Right lobe of liver (tissue), 6 donors: ENCODE measurements around the gene PRIMPOL. TPM values are rescaled to one million over a fixed set of nuclear protein-coding genes. Genes with fewer than 3 reads are reported as not detected.
"Not testable (repeated sequence)": the region's sequence is repeated elsewhere in the genome, so short reads cannot be mapped to it uniquely, and the experiment has no call there.

Experiments
- ATAC-seq, 4 donors: fragments of 200-7000 bp; cut with Tn5 transposase; one replicate each; pipeline ENCODE4 v1.9.1; 2020; ENCODE audit warnings: mild to moderate bottlenecking in 4 of 4, moderate library complexity in 4 of 4
- DNase-seq, 3 donors: peaks; one replicate each; pipeline ENCODE4 v3.0.0-alpha.2; 2020
- H3K27ac ChIP-seq, 3 donors: fragments of 200-600 bp; one replicate each; pipeline ENCODE4 v1.8.0; 2022
- H3K27me3 ChIP-seq, 2 donors: fragments of 200-600 bp; one replicate each; pipeline ENCODE4 v1.8.0; 2022
- H3K36me3 ChIP-seq, 4 donors: fragments of 200-600 bp; sonication (generic) in 1 of 4; one replicate each; pipeline versions ENCODE4 v1.5.1 to v1.8.0; 2017 to 2022; ENCODE audit warnings: control low read depth in 1 of 4
- H3K4me1 ChIP-seq, 4 donors: fragments of 200-600 bp; sonication (generic) in 1 of 4; one replicate each; pipeline versions ENCODE4 v1.5.1 to v1.8.0; 2017 to 2022; ENCODE audit warnings: control low read depth in 1 of 4
- H3K4me3 ChIP-seq, 3 donors: fragments of 200-600 bp; one replicate each; pipeline ENCODE4 v1.8.0; 2022
- H3K9me3 ChIP-seq, 4 donors: fragments of 200-600 bp; sonication (generic) in 1 of 4; one replicate each; pipeline versions ENCODE4 v1.5.1 to v1.8.0; 2017 to 2022; ENCODE audit warnings: control low read depth in 1 of 4
- CTCF ChIP-seq, 4 donors: fragments of 200-600 bp in 3 of 4; fragments of 450-650 bp in 1 of 4; IDR thresholded peaks; one replicate each; pipeline versions ENCODE4 v1.5.1 to v1.8.0; 2016 to 2022; ENCODE audit warnings: antibody characterized with exemption in 4 of 4, mild to moderate bottlenecking in 2 of 4
- POLR2A ChIP-seq: fragments of 450-650 bp; IDR thresholded peaks from one replicate; pipeline ENCODE4 v1.6.1; 2017; ENCODE audit warnings: antibody characterized with exemption, mild to moderate bottlenecking
- WGBS: methylation state at CpG from one replicate; pipeline ENCODE4 v1.1.6; 2018; ENCODE audit warnings: low coverage, low lambda C conversion rate; ENCODE audit not compliant: insufficient coverage; ENCODE audit errors: missing lambda C conversion rate; 5-methylcytosine and 5-hydroxymethylcytosine counted together
- intact Hi-C, 2 donors: fragments of 100-400 bp; cut with DNase I; formaldehyde crosslinking; loops; one replicate each; pipeline versions ENCODE4 v1.11.2 to v1.14.1; 2022
- long read RNA-seq: library from polyadenylated mRNA; unstranded; transcript quantifications from one replicate; pipeline ENCODE4 v2.0.0, GENCODE V29; 2019
- total RNA-seq, 6 experiments: library from RNA; depleted of rRNA in 2 of 6; stranded (reverse); fragments of >200 nt in 2 of 6; fragmentation: NEBNext Ultra II Directional in 3 of 6; extraction: Animal tissue kit (Norgen Biotek cat#: 25700) in 3 of 6; gene quantifications; one replicate each; pipeline versions ENCODE4 v1.1.0 to v1.2.4, GENCODE V29; 2016 to 2023
- donor health status: DM: no; HTN: yes; CAD: no.
- donor health status: DM: no; HTN: no; CAD: no.
- donor health status: DM: no; HTN: no; CAD: no.
- donor health status: DM: no; HTN: yes; CAD: no.
- donor health status: DM: no; HTN: yes; CAD: no.

Gene PRIMPOL
- 1 to 10 TPM; 4.0 to 8.7 (median 5.7) TPM for total RNA-seq
- long read RNA-seq, partial matches to known transcripts, result 0 of 3 reads
- long read RNA-seq, other reads (novel, unspliced or antisense), result 0 of 3 reads

- Histone ChIP-seq H3K4me3 (peak within 1 kb of the TSS; percentile 76 to 90 (median 78)), H3K27me3 (no peaks in the 10 kb centered on the region), H3K27ac (peak within 1 kb of the TSS; percentile 90 to 98 (median 94)), H3K4me1 (peaks cover 0 to 42% (median 17%) of the 10 kb centered on the region in 4 donors), H3K36me3 (no peaks in the 10 kb centered on the region), H3K9me3 (no peaks in the 10 kb centered on the region)
- ATAC-seq (peak; percentile 89 to 98 (median 93)), DNase-seq (peak; percentile 99)
- intact Hi-C loops, result no loop called here
- peak; percentile 13 to 44 (median 22) for TF ChIP-seq CTCF (IDR thresholded peaks at IDR 0.05)
- peak; percentile 96 for TF ChIP-seq POLR2A
- WGBS, result 0% methylated on average over 15 of the region's 90 CpGs
Observed at GRCh38 chr4:184649026-184649970, at the start of gene PRIMPOL, which contains the start of gene CASP3. TSS of gene PRIMPOL (plus strand) at chr4:184649738. CDS start at chr4:184657141, 7,403 bp downstream. TSS of gene CASP3 (minus strand) at chr4:184649447. CDS start at chr4:184638453, 10,994 bp downstream.

- 60% methylated on average over 1 of the region's 8 CpGs for WGBS
- ATAC-seq, intact Hi-C loops: not testable (repeated sequence)
Observed at GRCh38 chr4:184600982-184601381, 48.6 kb upstream of the PRIMPOL start.

DNA sequence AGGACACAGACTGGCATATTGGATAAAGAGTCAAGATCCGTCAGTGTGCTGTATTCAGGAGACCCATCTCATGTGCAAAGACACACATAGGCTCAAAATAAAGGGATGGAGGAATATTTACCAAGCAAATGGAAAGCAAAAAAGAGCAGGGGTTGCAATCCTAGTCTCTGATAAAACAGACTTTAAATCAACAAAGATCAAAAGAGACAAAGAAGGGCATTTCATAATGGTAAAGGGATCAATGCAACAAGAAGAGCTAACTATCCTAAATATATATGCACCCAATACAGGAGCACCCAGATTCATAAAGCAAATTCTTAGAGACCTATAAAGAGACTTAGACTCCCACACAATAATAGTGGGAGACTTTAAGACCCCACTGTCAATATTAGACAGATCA lies 46.7 kb upstream of the PRIMPOL start:
- H3K4me3 ChIP-seq, intact Hi-C loops, H3K36me3 ChIP-seq, ATAC-seq, H3K27ac ChIP-seq, DNase-seq, H3K27me3 ChIP-seq, H3K4me1 ChIP-seq, H3K9me3 ChIP-seq: not testable (repeated sequence)
- WGBS, result 0% methylated on average over 1 of the region's 1 CpG

More at GRCh38 chr4:184600982-184601381, 48.6 kb upstream of the PRIMPOL start:
- H3K4me3 ChIP-seq, H3K27ac ChIP-seq, H3K27me3 ChIP-seq, DNase-seq, H3K9me3 ChIP-seq, H3K4me1 ChIP-seq, H3K36me3 ChIP-seq: not testable (repeated sequence)

DNA sequence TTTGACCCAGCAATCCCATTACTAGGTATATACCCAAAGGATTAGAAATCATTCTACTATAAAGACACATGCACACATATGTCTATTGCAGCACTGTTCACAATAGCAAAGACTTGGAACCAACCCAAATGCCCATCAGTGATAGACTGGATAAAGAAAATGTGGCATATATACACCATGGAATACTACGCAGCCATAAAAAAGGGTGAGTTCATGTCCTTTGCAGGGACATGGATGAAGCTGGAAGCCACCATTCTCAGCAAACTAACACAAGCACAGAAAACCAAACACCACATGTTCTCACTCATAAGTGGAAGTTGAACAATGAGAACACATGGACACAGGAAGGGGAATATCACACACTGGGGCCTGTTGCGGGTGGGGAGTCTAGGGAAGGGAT lies 42.1 kb upstream of the PRIMPOL start:
- intact Hi-C loops, H3K36me3 ChIP-seq, H3K27ac ChIP-seq, ATAC-seq, H3K4me1 ChIP-seq, H3K4me3 ChIP-seq, H3K27me3 ChIP-seq, H3K9me3 ChIP-seq, DNase-seq: not testable (repeated sequence)
- WGBS, result 92% methylated on average over 2 of the region's 2 CpGs

DNA sequence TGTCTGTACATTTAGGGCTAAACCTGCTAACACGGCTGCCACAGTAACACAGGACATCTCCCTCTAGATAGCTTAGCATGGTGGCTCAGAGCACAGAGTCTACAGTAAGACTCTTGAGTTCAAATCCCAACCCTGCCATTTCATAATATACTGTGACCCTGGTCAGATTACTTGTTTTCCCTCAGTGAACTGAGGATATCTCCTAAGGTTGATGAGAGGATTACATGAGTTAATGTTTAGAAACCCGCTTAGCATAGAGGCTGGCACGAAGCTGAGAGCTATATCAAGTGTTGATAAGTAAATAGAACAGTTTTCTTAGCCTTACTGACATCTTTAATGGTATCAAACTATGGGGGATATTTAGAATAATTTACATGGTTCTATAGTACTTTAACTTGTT lies 37.5 kb upstream of the PRIMPOL start:
- DNase-seq (no peak), ATAC-seq (no peak)
- WGBS, result 67% methylated on average over 2 of the region's 3 CpGs
- TF ChIP-seq POLR2A (no peak), CTCF (IDR thresholded peaks at IDR 0.05) (no peak)
- Histone ChIP-seq H3K4me1 (no peaks in the 10 kb centered on the region), H3K36me3 (no peaks in the 10 kb centered on the region), H3K9me3 (no peaks in the 10 kb centered on the region), H3K4me3 (no peak overlapping the region), H3K27ac (no peak overlapping the region), H3K27me3 (no peaks in the 10 kb centered on the region)
- intact Hi-C loops, result no loop called here

DNA sequence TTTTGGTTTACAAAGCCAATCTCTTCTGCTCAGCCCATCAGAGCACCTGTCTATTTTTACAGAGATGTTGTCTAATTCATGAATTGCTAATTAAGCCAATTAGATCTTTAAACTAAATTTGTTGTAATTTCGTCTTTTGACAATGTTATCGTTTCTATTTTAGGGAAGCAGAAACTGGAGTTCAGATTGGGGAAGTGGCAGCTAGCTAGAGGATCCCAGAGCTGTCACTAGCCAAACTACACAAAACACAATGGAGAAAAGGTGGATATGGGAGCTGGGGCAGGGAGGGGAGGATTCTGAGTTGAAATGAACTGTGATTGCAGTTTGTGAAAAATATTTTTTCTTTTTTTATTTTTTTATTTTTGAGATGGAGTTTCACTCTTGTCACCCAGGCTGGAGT lies 36.1 kb upstream of the PRIMPOL start:
- Histone ChIP-seq H3K9me3 (no peaks in the 10 kb centered on the region), H3K4me1 (no peaks in the 10 kb centered on the region), H3K27ac (no peak overlapping the region), H3K36me3 (no peaks in the 10 kb centered on the region), H3K4me3 (no peak overlapping the region), H3K27me3 (no peaks in the 10 kb centered on the region)
- ATAC-seq, result no peak
- 46% methylated on average over 2 of the region's 2 CpGs for WGBS
- TF ChIP-seq CTCF (IDR thresholded peaks at IDR 0.05), result no peak
- no peak for TF ChIP-seq POLR2A
- no peak for DNase-seq
- intact Hi-C loops, result no loop called here
